NCI-H2196 (cell line): ENCODE measurements around the gene EFHC1.

Experiments
- DNase-seq: peaks from one replicate; lab custom pipeline; 2025; ENCODE audit not compliant: unreplicated experiment; lab: John Stamatoyannopoulos, UW

Gene EFHC1

DNA sequence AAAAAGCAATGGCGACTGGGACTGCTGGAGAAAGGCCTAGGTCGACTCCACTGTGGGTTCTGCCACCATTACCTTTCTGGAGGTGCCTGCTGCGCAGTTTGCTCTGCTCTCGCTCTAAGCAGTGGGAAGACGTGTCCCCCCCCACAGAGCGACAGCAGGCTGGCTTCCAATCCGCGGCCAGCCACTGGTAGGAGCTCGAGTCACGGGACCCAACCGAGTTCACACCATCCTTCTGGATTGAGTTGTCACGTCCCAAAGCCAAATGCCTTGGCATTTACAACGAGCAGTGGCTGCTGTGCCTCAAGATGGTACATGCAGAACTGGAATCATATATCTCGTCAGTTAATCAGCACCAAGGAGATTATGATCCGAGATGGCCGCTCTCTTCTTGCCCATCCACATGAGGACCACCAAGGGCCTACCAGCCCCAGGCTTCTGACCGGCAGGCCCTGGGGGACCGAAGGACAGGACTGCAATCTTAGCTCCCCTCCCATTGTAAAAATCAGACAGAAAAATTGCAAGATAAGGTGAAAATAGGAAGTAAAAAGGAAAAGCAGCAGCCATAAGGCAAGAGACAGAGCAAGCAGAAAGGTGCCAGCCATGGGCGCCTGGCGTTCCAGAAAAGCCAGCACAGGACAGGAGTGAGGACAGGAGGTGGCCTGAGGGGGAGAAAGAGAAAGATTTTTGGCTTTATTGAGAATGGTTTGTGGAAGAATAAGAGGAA lies 82.3 kb downstream of the EFHC1 start:
- DNase-seq = no peak

DNA sequence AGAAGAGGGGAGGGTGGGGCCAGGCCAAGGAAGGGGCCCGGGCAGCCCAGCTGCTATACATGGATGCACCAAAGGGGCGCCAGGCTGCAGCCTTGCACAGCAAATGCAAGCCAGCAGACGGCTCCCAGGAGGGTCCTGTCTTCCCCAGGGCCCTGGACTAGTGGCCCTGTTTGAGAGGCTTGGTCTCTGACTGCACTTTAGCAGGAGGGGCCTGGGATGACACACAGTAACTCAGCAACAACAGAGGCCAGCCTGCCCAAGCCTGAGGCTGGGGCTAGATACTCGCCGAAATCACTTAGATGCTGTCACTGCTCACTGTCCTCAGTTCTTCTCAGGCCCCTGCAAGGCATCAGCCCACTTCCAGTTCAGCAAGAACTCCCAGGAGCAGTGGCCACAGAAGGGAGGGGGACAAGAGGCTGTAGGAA lies 83.2 kb downstream of the EFHC1 start:
- no peak for DNase-seq

DNA sequence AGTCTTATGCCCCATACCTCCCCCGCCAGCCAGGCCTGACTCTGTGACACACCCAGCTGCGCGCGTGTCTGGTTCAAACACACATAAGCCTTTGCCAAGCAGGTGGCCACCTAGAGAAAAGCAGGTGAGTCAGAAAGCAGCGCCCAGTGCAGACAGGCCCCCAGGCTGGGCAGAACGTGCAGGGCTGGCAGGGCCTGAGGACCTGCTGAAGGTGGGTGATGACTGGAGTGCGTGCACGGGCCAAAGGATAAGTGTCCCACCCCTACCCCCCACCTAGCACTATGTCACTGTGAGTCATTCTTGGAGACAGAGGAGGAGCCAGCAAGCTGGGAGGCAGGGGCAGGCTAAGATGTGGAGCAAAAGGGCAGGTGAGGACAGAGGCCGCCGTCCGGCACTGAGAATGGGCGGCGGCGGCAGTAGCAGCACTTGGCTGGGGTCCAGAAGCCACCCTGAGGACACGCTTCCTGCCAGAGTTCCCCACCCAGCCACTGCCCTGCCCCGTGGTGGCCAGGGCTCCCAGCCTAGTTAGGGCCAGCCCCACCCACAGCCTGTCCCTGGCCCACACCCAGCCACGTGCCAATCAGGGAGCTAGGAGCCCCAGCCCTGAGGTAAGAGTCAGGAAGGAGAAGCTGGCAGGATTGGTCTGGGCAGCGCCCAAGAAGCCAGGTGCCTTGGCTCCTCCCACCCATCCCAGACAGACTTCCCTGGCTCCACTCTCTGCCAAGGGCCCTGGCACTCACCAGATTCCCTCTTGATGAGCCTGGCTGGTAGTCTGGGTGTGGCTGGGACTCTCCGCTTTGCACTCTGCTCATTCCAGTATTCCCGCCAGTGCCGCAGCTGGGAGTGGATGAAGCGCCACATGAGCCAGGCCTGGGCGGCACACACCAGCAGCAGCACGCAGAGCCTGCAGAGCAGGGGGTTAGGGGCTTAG lies 84.0 kb downstream of the EFHC1 start:
- peak; percentile 95 for DNase-seq

DNA sequence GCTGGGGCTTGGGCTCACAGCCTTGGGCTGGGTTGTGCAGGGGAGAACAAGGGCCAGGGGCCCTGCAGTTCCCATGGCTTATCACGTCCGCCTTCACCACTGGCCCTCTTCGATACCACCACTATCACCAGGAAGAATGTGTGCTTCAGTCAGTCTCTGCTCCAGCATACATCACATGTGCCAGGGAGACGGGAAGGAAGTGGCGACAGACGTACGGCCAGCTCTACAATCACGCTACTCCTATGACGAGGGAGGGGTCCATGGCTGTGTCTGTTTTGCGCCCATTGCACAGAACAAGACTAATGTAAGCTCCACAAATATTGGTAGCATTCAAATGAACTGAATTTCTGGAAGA lies 84.6 kb downstream of the EFHC1 start:
- no peak for DNase-seq

DNA sequence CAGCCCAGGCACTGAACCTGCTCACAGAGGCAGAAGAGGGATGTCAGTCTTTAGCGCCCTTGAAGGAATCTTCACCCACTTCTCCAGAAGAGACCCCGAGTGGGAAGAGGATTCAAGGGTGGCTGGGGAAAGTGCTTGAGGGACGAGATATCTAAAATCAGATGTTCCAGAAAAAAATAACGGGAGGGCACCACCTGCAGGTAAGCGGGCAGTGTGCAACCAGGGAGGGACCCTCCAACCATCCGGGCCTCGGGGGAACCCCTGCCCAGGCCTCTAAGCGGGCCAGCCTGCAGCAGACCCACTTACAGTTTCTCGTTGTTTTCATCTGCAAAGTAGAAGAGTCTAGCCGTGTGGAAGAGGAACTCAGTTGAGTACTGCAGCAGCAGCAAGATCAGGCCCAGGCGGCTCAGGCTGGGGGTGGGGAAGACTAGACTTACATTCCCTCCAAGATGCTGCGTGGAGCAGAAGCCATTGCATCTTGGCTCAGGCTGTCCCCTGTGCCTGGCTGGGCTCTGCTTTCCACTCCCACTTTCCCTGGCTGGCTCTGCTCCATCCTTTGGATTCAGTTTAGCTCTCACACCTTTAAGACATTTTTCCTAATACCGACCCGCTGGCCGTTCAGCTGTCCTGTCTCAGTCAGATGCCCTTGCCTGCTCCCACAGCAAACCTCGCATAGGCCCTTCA lies 85.7 kb downstream of the EFHC1 start:
- DNase-seq = no peak

DNA sequence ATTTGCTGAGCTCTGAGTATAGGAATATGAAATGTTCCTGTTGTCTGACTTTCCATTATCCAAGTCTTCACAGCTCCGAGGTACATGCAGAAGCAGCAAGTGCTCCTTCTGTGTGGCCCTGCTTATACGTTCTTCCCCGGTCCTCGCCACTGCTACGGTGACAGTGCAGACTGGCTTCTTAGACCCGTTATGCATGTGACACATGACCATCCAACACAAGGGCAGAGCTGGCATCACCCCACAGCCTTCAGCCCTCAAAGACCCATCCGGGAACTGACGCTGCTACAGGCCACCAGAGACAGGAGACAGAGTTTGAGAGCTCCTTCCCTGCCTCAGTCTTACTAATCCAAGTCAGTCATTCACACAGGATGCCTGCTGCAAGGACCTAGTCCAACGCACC lies 86.3 kb downstream of the EFHC1 start:
- no peak for DNase-seq

DNA sequence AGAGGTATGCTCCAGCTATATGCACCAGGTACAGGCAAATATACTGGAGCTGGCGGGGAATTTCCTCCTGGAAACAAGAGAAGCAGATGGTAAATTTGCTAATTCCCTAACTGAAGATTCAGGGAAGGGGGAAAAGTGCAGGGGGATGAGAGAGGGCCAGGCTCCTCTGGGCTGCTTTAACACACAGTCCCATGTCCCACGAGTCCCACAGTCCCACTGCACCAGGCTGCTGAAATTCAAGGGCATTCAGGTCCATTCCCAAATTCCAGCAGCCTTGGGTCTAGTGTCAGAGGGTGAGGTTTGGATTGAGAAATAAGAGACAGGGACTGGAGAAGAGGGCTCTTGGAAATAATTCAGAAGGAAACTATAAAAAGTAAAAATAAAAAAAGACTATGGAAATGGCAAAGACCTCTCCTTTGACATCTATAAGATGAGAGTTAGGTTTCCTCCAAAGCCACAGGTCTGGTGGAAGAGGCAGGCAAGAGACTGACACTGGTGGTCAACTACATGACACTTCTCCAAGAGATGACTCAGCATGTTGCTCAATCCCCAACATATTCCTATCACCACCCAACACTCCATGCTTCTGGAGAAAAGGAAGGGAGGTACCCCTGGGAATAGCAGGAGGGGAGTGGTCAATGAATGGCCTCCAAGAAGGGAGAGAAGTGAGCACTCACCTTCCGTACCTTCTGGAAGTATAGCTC lies 87.6 kb downstream of the EFHC1 start:
- DNase-seq = no peak

DNA sequence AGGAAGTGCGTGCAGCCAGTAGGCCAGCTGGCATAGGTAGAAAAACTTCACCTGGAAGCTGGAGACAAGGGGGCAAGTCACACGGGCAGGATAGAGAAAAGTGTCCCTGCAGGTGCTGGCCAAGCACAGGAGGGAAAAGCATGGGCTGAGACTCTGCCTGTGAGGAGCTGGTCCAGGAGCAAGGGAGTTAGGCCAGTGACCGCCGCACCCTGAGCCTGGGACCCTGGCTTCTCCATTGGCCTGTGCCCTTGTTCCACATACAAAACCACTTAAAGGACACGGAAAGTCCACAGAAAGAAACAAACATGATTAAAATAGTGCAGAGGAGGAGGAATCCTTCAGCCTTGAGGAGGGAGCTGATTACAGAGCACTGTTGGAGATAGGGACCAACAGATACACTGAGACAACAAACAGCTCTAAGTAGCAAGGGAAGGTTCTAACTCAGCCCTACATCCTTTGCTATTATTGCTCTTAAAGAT lies 88.2 kb downstream of the EFHC1 start:
- no peak for DNase-seq

DNA sequence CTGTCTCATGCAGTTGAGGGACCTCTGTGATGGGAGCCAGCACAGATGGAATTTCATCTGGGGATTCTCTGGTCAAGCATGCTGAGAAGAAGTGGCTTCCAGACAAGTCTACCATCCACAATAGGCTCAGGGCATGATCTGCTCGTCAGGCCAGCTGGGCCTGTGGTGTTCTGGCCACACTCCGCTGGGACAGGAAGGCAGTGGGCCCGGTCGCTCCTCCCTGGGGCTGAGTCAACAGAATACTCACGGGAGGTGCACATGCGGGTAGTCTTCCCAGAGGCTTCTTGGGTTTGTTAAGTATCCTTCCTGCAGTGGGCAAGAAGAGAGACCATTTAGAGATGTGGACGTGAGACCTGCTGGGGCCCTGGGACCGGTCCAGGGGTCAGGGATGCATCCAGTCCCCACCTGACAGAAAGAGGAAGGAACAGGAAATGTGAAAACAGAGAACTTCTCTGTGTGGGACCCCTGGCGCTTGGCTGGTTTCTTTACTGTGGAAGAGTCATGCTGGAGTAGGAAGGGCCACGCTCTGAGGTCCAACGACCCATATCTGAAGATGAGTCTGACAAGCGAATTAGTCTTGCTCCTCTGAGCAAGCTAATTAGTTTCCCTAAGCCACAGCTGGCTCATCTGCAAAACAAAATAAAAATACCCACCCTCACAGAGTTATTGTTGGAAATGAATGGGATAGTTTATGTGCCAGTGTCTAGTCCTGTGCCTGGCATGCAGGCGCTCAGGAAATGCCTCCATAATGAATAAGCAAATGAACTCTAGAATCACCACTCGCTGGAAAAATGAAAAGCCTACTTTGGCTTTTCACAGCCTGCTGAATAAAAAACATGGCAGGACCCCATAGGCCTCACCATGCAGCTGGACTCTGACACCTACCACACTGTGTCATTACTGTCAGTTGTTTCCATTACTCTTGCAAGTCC lies 89.4 kb downstream of the EFHC1 start:
- no peak for DNase-seq

DNA sequence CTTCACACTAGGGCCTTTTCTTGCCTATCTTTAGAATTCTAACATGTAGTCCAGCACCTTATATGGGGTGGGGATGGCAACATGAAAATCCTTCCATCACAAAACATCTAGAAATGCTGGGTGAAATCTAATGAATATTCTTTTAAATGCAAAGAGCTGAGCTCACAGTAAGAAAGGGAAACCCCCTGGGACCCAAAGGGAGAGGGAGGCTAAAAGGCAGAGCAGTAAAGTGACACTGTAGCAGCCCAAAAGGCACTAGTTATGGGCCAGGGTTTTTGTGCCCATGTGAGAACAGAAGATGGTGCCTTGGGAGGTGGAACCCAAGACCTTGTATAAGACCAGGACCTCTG lies 90.0 kb downstream of the EFHC1 start:
- no peak for DNase-seq

DNA sequence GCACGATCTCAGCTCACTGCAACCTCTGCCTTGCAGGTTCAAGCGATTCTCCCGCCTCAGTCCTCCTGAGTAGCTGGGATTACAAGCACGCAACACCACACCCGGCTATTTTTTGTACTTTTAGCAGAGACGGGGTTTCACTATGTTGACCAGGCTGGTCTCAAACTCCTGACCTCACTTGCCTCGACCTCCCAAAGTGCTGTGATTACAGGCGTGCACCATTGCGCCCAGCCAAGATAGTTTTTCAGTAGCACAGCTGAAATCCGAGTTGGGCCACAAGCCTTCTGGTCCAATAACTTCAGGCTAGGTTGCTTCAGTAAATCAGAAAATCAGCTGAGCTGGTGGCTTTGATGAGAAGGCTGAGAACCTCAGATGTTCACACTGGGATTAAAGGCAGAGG lies 91.0 kb downstream of the EFHC1 start:
- no peak for DNase-seq

DNA sequence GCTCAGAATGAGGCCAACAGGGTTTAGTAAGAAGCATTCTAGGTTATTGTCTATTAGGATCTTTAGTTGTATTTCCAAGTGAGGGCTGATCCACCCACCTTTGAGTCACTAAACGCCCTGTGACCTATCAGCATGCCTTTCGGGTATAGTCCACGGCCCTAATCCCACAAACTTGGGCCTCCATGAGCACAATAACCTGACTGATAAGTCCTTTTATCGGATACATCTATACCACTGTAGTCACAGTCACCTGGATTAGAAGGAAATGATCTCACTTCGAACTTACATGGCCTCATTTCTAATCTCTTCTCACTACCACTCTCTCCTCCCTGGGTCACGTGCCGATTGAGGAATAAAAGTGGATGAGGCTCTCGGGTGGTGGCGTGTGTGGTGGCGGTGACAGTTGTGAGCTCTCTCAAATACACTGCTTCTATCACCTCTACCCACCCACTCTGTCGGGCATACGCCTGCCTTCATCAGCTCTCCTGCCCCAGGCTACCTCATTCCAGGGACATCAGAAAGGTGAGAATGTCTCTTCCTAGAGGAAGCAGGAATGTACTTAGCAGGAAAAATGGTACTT lies 91.5 kb downstream of the EFHC1 start:
- no peak for DNase-seq

DNA sequence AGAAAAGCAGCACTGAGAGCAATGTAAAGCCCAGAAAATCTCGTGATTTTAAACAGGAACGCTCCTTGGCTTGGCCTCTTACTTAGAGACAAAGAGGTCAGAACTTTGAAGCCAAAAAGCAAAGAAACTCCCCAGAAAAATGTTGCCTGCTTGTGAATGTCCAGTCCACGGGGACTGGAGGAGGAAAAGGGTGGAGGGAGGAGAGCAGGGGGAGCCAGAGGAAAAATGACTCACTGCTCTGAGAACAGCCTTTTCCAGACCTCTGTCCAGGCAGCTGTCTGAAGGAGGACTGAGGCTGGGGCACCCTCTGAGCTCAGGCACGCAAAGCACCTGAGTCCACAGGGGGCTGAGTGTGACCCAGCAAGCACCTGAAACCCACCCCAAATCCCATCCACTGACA lies 92.1 kb downstream of the EFHC1 start:
- DNase-seq = no peak

DNA sequence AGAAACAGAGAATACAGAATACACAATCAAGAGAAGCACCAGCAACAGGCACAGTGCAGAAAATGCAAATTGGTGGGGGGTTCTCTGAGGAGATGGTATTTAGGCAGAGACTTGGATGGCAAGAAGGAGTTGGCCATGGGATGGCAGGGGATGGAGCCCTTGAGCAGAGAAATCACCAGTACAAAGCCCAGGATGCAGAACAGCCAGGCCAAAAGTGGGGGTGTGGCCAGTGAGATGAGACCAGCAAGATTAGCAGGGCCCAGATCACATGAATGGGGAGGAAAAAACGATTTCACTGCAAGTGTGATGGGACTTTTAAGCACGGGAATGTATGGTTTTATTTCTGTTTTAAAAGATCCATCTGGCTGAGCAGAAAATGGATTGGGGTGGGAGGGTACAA lies 93.3 kb downstream of the EFHC1 start:
- no peak for DNase-seq

DNA sequence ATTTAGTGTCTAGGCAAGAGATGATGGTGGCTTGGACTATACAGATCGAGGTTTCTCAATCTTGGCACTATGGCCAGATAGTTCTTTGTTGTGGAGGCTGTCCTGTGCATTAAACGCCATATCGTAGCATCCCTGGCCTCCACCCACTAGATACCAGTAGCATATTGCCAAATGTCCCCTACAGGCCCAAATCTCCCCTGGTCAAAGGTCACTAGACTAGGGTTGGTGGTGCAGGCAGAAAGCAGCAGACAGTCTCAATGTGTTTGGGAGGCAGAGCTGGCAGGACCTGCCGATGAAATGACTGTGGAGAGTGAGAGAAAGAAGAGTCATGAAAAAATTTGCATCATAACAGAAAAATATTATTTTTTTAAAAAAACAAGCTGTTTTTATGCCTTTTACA lies 93.8 kb downstream of the EFHC1 start:
- no peak for DNase-seq

DNA sequence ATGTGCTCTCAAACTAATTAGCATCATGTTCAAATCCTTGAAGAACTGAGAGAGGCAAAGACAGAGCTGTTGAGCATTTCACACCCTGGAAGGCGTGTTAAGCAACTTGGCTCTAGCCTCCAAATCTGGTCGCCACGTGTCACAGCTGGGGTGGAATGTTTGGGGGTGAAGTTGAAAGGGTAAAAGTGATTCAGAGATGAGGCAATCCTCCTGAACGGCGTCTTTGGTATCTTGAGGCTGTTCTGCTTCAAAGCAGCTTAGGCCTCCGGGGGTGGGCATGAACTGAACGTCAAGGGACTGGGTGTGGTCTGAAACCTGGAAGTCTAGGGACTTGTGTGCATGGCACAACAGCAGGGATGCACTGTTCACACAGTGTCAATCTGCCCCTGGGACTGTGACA lies 94.4 kb downstream of the EFHC1 start:
- no peak for DNase-seq

DNA sequence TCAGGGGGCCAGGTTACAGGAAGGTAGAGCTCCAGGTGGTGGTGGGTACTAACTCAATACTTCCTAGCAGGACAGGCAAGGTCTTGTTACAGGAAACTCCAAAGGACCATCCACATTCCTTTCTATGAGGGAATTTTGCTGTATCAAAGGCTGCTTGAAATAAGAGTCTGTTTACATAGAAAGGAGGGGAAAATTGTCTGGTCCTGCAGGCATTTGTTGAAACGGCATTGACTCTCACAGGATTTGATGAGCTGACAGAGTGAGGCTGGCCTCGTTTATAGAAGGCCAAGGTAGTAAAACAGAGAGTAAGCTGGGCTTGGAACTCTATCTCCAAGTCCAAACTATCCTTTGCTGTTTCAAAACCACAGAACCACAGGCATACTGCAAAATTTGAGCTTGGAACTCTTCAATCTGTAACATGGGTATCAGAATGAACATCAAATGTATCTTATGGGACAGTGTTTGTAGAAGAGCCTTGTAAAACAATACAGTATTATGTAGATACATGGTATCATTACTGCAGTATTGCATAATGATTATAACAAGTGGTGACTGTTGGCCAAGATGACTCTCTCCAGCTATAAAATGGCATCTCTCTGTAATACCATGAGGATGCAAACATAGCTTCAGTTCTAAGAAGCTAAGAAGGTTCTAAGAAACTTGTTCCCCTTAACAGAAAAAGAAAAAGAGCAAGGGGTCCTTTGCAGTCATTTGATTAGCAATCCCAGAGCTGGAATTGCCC lies 95.2 kb downstream of the EFHC1 start:
- no peak for DNase-seq

DNA sequence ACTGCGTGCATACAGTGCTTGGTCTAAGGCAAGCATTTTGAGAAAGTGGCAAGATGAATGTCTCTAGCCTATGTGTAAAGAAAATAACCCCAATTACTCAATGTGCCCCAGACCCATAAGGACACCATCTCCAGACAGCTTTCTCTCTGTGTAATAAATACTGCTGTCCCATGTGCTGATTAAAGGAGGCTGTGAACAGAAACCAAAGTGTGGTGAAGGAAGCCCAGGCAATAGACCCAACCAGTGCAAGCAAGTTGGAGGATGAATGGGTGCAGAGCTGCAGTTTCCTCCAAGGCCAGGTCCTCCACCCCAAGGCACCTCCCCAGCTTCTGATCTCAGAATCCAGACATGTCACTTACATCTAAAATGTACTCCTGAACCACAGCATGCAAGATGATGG lies 96.1 kb downstream of the EFHC1 start:
- no peak for DNase-seq

DNA sequence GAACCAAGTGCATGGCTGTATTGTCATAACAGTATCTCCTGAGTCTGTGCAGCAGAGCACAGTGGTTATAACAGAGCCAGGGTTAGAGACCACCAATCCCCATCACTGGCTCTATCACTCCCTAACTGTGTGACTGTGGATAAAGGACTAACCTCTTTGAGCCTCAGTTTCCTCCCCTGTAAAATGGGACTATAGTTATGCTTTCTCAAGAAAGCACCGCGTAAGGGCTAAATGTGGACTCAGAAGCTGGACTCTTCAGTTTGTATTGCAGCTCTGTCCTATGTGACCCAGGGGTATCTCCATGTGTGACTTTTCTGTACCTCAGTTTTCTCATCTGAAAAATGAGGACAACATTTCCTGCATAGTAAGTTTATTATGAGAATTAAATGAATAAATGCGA lies 96.8 kb downstream of the EFHC1 start:
- DNase-seq = no peak
